ENCODE results near the gene PAX2. TPM values are rescaled to one million over a fixed set of nuclear protein-coding genes. Genes with fewer than 3 reads are reported as not detected.

PAX2 gene
- total RNA-seq, 1 experiment from 2014 or later: 0.09 TPM

GRCh38 chr10:100717166-100717565, 28.2 kb upstream of the PAX2 start:
- ChIA-PET CTCF (no interaction called here), POLR2A (no interaction called here)
- Mint-ChIP-seq H3K27ac (no peak overlapping the region), H3K4me3 (no peak overlapping the region), H3K36me3 (no peaks in the 10 kb centered on the region), H3K4me1 (peaks cover 16% of the 10 kb centered on the region), H3K9me3 (no peaks in the 10 kb centered on the region), H3K27me3 (ENCODE audit: low read depth) (peaks cover 99% of the 10 kb centered on the region)
- no peak for ATAC-seq
- TF ChIP-seq, protein P1, sequence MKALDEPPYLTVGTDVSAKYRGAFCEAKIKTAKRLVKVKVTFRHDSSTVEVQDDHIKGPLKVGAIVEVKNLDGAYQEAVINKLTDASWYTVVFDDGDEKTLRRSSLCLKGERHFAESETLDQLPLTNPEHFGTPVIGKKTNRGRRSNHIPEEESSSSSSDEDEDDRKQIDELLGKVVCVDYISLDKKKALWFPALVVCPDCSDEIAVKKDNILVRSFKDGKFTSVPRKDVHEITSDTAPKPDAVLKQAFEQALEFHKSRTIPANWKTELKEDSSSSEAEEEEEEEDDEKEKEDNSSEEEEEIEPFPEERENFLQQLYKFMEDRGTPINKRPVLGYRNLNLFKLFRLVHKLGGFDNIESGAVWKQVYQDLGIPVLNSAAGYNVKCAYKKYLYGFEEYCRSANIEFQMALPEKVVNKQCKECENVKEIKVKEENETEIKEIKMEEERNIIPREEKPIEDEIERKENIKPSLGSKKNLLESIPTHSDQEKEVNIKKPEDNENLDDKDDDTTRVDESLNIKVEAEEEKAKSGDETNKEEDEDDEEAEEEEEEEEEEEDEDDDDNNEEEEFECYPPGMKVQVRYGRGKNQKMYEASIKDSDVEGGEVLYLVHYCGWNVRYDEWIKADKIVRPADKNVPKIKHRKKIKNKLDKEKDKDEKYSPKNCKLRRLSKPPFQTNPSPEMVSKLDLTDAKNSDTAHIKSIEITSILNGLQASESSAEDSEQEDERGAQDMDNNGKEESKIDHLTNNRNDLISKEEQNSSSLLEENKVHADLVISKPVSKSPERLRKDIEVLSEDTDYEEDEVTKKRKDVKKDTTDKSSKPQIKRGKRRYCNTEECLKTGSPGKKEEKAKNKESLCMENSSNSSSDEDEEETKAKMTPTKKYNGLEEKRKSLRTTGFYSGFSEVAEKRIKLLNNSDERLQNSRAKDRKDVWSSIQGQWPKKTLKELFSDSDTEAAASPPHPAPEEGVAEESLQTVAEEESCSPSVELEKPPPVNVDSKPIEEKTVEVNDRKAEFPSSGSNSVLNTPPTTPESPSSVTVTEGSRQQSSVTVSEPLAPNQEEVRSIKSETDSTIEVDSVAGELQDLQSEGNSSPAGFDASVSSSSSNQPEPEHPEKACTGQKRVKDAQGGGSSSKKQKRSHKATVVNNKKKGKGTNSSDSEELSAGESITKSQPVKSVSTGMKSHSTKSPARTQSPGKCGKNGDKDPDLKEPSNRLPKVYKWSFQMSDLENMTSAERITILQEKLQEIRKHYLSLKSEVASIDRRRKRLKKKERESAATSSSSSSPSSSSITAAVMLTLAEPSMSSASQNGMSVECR (CRISPR knock-in tag; IDR thresholded peaks at IDR 0.05; ENCODE audit: borderline replicate concordance): no peak
- no peak for TF ChIP-seq MXD4 (CRISPR knock-in tag; IDR thresholded peaks at IDR 0.05; ENCODE audit: borderline replicate concordance)
- TF ChIP-seq ZNF317 (CRISPR knock-in tag; IDR thresholded peaks at IDR 0.05; ENCODE audit: borderline replicate concordance, low read depth): no peak
- TF ChIP-seq, protein P2, sequence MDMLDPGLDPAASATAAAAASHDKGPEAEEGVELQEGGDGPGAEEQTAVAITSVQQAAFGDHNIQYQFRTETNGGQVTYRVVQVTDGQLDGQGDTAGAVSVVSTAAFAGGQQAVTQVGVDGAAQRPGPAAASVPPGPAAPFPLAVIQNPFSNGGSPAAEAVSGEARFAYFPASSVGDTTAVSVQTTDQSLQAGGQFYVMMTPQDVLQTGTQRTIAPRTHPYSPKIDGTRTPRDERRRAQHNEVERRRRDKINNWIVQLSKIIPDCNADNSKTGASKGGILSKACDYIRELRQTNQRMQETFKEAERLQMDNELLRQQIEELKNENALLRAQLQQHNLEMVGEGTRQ (CRISPR knock-in tag; IDR thresholded peaks at IDR 0.05): no peak
- TF ChIP-seq, protein P3, sequence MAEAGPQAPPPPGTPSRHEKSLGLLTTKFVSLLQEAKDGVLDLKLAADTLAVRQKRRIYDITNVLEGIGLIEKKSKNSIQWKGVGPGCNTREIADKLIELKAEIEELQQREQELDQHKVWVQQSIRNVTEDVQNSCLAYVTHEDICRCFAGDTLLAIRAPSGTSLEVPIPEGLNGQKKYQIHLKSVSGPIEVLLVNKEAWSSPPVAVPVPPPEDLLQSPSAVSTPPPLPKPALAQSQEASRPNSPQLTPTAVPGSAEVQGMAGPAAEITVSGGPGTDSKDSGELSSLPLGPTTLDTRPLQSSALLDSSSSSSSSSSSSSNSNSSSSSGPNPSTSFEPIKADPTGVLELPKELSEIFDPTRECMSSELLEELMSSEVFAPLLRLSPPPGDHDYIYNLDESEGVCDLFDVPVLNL (CRISPR knock-in tag; IDR thresholded peaks at IDR 0.05; ENCODE audit: borderline replicate concordance, low read depth): no peak
- TF ChIP-seq ZNF416 (CRISPR knock-in tag; IDR thresholded peaks at IDR 0.05): no peak
- TF ChIP-seq PRRX2 (CRISPR knock-in tag; IDR thresholded peaks at IDR 0.05): no peak
- no peak for TF ChIP-seq ATF2 (CRISPR knock-in tag; IDR thresholded peaks at IDR 0.05; ENCODE audit: borderline replicate concordance, low read depth)
- no peak for TF ChIP-seq CREM (CRISPR knock-in tag; IDR thresholded peaks at IDR 0.05)
- TF ChIP-seq, protein P4, sequence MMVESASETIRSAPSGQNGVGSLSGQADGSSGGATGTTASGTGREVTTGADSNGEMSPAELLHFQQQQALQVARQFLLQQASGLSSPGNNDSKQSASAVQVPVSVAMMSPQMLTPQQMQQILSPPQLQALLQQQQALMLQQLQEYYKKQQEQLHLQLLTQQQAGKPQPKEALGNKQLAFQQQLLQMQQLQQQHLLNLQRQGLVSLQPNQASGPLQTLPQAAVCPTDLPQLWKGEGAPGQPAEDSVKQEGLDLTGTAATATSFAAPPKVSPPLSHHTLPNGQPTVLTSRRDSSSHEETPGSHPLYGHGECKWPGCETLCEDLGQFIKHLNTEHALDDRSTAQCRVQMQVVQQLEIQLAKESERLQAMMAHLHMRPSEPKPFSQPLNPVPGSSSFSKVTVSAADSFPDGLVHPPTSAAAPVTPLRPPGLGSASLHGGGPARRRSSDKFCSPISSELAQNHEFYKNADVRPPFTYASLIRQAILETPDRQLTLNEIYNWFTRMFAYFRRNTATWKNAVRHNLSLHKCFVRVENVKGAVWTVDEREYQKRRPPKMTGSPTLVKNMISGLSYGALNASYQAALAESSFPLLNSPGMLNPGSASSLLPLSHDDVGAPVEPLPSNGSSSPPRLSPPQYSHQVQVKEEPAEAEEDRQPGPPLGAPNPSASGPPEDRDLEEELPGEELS (CRISPR knock-in tag; IDR thresholded peaks at IDR 0.05): no peak
- TF ChIP-seq KAT7 (CRISPR knock-in tag; IDR thresholded peaks at IDR 0.05; ENCODE audit: borderline replicate concordance): no peak
- no peak for TF ChIP-seq ZNF423 (CRISPR knock-in tag; IDR thresholded peaks at IDR 0.05)
- no peak for TF ChIP-seq TEAD4 (CRISPR knock-in tag; IDR thresholded peaks at IDR 0.05)
- no peak for DNase-seq (ENCODE audit: low spot score)

GRCh38 chr10:100718197-100718742, 27.1 kb upstream of the PAX2 start:
- CTCF ChIA-PET: no interaction called here
- Mint-ChIP-seq H3K27me3 (ENCODE audit: low read depth) (peaks cover 99% of the 10 kb centered on the region), H3K9me3 (no peaks in the 10 kb centered on the region), H3K36me3 (no peaks in the 10 kb centered on the region), H3K4me1 (peaks cover 10% of the 10 kb centered on the region), H3K27ac (no peak overlapping the region), H3K4me3 (no peak overlapping the region)
- ATAC-seq (no peak), DNase-seq (ENCODE audit: low spot score) (no peak)
- POLR2A ChIA-PET: no interaction called here
- TF ChIP-seq MXD4 (CRISPR knock-in tag; IDR thresholded peaks at IDR 0.05; ENCODE audit: borderline replicate concordance) (no peak), ATF2 (CRISPR knock-in tag; IDR thresholded peaks at IDR 0.05; ENCODE audit: borderline replicate concordance, low read depth) (no peak), IRF1 (CRISPR knock-in tag; IDR thresholded peaks at IDR 0.05) (no peak), ETV6 (CRISPR knock-in tag; IDR thresholded peaks at IDR 0.05) (no peak), SP1 (CRISPR knock-in tag; conservative IDR thresholded peaks at IDR 0.05) (no peak), FOXK1 (CRISPR knock-in tag; IDR thresholded peaks at IDR 0.05) (no peak), ATF1 (CRISPR knock-in tag; IDR thresholded peaks at IDR 0.05) (no peak)
- TF ChIP-seq, protein P5, sequence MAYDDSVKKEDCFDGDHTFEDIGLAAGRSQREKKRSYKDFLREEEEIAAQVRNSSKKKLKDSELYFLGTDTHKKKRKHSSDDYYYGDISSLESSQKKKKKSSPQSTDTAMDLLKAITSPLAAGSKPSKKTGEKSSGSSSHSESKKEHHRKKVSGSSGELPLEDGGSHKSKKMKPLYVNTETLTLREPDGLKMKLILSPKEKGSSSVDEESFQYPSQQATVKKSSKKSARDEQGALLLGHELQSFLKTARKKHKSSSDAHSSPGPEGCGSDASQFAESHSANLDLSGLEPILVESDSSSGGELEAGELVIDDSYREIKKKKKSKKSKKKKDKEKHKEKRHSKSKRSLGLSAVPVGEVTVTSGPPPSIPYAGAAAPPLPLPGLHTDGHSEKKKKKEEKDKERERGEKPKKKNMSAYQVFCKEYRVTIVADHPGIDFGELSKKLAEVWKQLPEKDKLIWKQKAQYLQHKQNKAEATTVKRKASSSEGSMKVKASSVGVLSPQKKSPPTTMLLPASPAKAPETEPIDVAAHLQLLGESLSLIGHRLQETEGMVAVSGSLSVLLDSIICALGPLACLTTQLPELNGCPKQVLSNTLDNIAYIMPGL (CRISPR knock-in tag; IDR thresholded peaks at IDR 0.05): no peak

Measured in WTC11 (cell line).